ENCODE results near the gene CD151.

Gene CD151

DNA sequence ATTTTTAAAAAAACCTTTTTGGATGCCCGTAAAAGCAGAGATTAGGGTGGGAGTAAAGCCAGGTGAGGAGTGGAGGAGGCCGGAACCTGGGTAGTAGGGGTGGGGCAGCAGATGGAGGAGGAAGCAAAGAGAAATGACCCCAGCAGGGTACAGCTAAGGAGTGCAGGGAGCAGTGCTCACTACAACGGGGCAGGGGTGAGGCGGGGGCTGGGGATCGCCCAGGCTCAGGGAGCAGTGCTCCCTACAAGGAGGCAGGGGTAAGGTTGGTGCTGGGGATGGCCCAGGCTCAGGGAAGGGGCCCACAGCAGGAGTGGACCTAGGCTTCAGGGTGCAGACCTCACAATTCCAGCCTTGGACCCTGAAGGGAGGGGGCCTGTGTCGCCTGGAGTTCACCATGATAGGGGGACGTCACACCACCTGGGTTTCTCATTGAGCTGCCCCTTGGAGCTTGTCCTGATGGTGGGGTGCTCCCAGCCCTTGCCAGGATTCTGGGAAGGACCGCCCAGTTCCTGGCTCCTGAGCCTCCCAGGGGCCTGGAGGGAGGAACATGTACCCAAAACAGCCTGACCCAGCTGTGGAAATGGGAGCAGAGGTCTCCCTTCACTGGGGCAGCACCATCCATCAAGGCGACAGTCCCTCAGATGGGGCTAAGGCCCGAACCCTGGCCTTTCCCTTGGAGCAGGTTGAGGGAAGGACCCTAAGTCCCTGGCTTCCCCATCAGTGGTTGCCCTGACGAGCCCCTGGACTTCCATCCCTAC lies 16.9 kb upstream of the CD151 start:
- DNase-seq (ENCODE audit: low spot score) = no peak

- DNase-seq (ENCODE audit: low spot score) = no peak
Measured at GRCh38 chr11:816433-816779, 16.3 kb upstream of the CD151 start.

GRCh38 chr11:818396-819128 lies 14.2 kb upstream of the CD151 start, which contains the start of gene PNPLA2:
Gene PNPLA2, plus strand, starts transcription at chr11:818914. Its CDS starts 805 bp downstream, at chr11:819719.
- DNase-seq (ENCODE audit: low spot score) = no peak

DNA sequence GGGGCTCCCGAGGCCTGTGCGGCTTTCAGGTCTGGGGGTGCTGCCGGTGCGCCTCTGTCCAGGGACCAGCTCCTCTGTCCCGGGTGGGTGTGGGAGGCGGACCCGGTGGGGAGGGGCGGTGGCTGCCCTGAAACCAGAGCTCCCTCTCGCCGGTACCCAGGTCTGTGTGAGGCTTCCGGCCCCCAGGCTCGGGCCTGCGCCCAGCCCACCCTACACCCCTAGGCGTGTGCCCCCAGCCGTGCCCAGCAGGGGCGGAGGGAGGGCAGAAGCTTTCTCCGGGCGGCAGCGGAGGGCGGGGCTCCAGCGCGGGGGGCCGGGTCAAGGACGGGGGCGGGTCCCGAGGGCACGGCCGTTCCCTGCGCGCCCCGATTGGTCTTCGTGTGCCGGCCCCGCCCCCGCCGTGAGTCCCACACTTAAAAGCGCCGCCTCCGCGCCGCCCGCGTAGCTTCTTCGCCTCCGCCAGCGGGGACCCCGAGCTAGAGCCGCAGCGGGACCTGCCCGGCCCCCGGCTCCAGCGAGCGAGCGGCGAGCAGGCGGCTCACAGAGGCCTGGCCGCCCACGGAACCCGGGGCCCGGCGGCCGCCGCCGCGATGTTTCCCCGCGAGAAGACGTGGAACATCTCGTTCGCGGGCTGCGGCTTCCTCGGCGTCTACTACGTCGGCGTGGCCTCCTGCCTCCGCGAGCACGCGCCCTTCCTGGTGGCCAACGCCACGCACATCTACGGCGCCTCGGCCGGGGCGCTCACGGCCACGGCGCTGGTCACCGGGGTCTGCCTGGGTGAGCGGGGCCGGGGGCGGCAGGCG lies 13.4 kb upstream of the CD151 start:
- DNase-seq (ENCODE audit: low spot score) = peak; percentile 90

DNA sequence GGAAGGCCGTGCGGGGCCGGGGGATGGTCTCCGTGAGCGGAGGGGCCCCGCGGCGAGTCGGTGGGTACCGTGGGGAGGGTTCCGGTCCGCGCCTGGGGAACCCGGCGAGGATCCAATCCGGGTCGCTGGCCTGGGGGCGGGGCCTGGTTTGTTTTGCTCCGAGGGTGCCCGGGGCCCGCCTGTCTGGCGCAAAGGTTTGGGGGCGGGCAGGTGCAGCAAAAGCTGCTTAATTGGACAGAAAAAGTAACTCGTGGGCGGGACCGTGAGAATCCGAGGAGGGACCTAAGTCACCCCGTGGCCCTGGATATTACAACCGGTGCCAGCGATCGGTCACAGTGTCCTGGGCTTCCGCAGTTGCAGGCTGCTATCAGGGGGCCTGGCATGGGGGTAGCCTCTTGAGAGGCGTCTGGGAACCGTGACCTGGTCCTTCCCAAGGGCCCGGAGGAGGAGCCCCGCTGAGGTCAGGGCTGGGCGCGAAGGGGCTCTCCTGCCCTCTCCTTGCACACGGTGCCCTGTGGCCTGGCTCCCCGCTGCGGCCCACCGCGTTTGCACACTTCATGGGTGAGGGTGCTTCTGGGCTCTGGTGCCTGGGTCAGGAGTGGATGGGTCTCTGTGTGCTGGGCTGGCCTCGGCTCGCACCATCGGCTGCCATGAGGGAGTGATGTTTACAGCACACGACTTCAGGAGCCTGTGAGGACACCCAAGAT lies 12.7 kb upstream of the CD151 start:
- DNase-seq (ENCODE audit: low spot score) = peak; percentile 95

- no peak for DNase-seq (ENCODE audit: low spot score)
Measured at GRCh38 chr11:820655-821511, 11.9 kb upstream of the CD151 start.

GRCh38 chr11:821512-822371 lies 11.0 kb upstream of the CD151 start:
- DNase-seq (ENCODE audit: low spot score) = no peak

DNA sequence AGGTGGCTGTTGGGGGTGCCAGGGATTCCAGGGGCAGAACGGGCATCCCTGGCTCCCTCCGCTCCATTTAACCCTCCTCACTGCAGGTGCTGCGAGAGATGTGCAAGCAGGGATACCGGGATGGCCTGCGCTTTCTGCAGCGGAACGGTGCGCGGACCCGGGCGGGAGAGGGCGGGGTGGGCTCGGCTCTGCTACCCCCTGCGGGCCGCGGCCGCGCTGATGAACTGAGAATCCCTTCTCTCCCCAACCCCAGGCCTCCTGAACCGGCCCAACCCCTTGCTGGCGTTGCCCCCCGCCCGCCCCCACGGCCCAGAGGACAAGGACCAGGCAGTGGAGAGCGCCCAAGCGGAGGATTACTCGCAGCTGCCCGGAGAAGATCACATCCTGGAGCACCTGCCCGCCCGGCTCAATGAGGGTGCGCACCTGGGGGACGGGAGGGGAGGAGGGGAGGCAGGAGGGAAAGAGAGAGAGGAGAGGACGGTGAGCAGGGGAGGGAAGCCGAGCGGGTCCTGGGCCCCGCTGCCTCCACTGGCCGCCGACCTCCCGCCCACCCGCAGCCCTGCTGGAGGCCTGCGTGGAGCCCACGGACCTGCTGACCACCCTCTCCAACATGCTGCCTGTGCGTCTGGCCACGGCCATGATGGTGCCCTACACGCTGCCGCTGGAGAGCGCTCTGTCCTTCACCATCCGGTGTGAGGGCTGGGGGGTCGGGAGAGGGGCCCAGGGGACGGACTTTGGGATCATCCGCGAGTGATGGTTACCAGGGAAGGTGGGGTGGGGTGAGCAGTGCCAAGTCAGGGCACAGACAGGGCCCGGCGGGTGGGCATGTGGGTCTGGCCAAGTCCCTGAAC lies 9.1 kb upstream of the CD151 start:
- no peak for DNase-seq (ENCODE audit: low spot score)

DNA sequence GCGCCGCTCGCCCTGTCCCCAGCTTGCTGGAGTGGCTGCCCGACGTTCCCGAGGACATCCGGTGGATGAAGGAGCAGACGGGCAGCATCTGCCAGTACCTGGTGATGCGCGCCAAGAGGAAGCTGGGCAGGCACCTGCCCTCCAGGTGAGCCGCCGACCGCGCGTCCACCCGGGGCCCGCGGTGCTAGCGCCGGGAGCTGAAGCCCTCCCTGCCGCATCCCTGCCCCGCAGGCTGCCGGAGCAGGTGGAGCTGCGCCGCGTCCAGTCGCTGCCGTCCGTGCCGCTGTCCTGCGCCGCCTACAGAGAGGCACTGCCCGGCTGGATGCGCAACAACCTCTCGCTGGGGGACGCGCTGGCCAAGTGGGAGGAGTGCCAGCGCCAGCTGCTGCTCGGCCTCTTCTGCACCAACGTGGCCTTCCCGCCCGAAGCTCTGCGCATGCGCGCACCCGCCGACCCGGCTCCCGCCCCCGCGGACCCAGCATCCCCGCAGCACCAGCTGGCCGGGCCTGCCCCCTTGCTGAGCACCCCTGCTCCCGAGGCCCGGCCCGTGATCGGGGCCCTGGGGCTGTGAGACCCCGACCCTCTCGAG lies 8.4 kb upstream of the CD151 start:
- DNase-seq (ENCODE audit: low spot score) = no peak

DNA sequence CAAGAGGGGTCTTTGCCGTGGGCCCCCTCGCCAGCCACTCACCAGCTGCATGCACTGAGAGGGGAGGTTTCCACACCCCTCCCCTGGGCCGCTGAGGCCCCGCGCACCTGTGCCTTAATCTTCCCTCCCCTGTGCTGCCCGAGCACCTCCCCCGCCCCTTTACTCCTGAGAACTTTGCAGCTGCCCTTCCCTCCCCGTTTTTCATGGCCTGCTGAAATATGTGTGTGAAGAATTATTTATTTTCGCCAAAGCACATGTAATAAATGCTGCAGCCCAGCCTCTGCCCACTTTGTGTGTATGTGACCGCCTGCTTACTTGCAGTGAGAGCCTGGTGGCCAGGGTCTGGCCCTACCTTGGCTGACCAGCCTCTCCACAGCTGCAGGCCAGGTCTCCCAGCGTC lies 7.8 kb upstream of the CD151 start:
- no peak for DNase-seq (ENCODE audit: low spot score)

- no peak for DNase-seq (ENCODE audit: low spot score)
Measured at GRCh38 chr11:825366-826226, 7.2 kb upstream of the CD151 start.

- DNase-seq (ENCODE audit: low spot score) = no peak
Measured at GRCh38 chr11:826227-826621, 6.5 kb upstream of the CD151 start.

- no peak for DNase-seq (ENCODE audit: low spot score)
Measured at GRCh38 chr11:826836-827145, 6.0 kb upstream of the CD151 start.

- DNase-seq (ENCODE audit: low spot score) = no peak
Measured at GRCh38 chr11:827146-827896, 5.4 kb upstream of the CD151 start.

- no peak for DNase-seq (ENCODE audit: low spot score)
Measured at GRCh38 chr11:827897-828192, 4.9 kb upstream of the CD151 start, which contains the start of gene CRACR2B. Gene CRACR2B, plus strand, starts transcription at chr11:827919. Its CDS starts 689 bp downstream, at chr11:828608.

DNA sequence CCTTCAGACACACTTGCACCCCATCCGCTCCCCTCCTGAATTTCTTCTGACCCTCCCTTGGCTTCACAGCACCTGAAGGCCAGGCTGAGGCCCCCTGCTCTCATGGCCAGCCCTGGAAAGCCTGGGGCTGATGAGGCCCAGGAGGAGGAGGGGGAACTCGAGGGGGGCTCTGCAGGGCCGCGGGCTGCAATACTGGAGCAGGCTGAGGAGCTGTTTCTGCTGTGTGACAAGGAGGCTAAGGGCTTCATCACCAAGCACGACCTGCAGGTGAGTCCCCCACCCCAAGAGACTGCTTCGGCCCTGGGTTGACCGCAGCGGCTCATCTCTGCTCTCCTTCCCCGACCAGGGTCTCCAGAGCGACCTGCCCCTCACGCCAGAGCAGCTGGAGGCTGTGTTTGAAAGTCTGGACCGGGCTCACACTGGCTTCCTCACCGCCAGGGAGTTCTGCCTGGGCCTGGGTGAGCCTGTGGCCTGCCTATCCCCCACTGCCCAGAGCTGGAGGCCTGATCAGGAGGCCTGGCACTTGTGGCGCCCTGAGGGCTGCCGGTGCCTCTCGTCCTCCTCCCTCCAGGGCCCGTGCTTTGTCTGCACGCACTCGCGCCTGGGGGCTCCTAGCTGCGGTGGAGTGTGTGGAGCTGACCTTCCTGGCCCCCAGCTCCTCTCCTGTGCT lies 4.1 kb upstream of the CD151 start:
- DNase-seq (ENCODE audit: low spot score) = no peak
